ENCODE data around the gene SMIM38. TPM values are rescaled to one million over a fixed set of nuclear protein-coding genes. Genes with fewer than 3 reads are reported as not detected.

Gene SMIM38
- total and polyA plus RNA-seq, 2 donors (not counting 1 experiment from before 2014, with no cell fraction given), result 1.2 to 1.6 TPM

GRCh38 chr11:69201764-69202370 lies 46.1 kb downstream of the SMIM38 start:
- H2AFZ ChIP-seq (ENCODE audit: insufficient read depth, low read depth, low read length, poor library complexity, severe bottlenecking), result no peak overlapping the region
- no peaks in the 10 kb centered on the region for H3K9me3 ChIP-seq (ENCODE audit: control extremely low read depth in 1 of 3, control insufficient read depth in 2 of 3, insufficient read depth in 1 of 3, low read length in 2 of 3)
- H3K27me3 Mint-ChIP-seq, result no peaks in the 10 kb centered on the region
- intact Hi-C loops (cut with micrococcal nuclease), result no loop called here
- no peaks in the 10 kb centered on the region for H3K27me3 ChIP-seq (replicated peaks in 1 of 4; ENCODE audit: control extremely low read depth in 1 of 4, control insufficient read depth in 3 of 4, insufficient read depth in 4 of 4, low read length in 3 of 4)
- no peak overlapping the region for H3K4me2 ChIP-seq (replicated peaks; ENCODE audit: low read depth, low read length, poor library complexity, severe bottlenecking)
- 91% methylated on average over 7 of the region's 7 CpGs for WGBS (ENCODE audit: insufficient coverage)
- no peaks in the 10 kb centered on the region for H3K36me3 ChIP-seq (replicated peaks in 1 of 2; ENCODE audit: control extremely low read depth in 1 of 2, control insufficient read depth in 1 of 2, extremely low read depth in 1 of 2, insufficient read depth in 2 of 2, low read length in 1 of 2)
- ATAC-seq (ENCODE audit: low read depth) (no peak), DNase-seq (no peak)
- H4K20me1 ChIP-seq (ENCODE audit: control insufficient read depth, insufficient read depth, low read length, poor library complexity, severe bottlenecking), result no peaks in the 10 kb centered on the region
- H3K4me3 ChIP-seq (ENCODE audit: control extremely low read depth in 1 of 5, extremely low read depth in 1 of 5, insufficient read depth in 1 of 5, low read depth in 2 of 5, low read length in 4 of 5), result no peak overlapping the region
- TF ChIP-seq CTCF (IDR thresholded peaks at IDR 0.05) (no peak), EZH2 (IDR thresholded peaks at IDR 0.05; ENCODE audit: borderline replicate concordance, insufficient read depth, low read depth, low read length, poor library complexity, severe bottlenecking) (no peak)
- no peaks in the 10 kb centered on the region for H3K4me1 Mint-ChIP-seq
- POLR2A ChIA-PET, result no interaction called here
- H3K9ac ChIP-seq (ENCODE audit: low read length), result no peak overlapping the region
- no peaks in the 10 kb centered on the region for H3K79me2 ChIP-seq (ENCODE audit: control insufficient read depth, insufficient read depth, low read length)
- no peak overlapping the region for H3K4me3 Mint-ChIP-seq
- CTCF ChIA-PET, result no interaction called here
- H3K4me1 ChIP-seq (ENCODE audit: control insufficient read depth in 2 of 2, insufficient read depth in 2 of 2, low read length in 2 of 2), result no peaks in the 10 kb centered on the region
- no peak overlapping the region for H3K27ac Mint-ChIP-seq
- H3K27ac ChIP-seq (ENCODE audit: low read length in 2 of 2), result no peak overlapping the region
- no peaks in the 10 kb centered on the region for H3K9me3 Mint-ChIP-seq (ENCODE audit: insufficient read depth)

- Histone ChIP-seq H3K36me3 (replicated peaks in 1 of 2; ENCODE audit: control extremely low read depth in 1 of 2, control insufficient read depth in 1 of 2, extremely low read depth in 1 of 2, insufficient read depth in 2 of 2, low read length in 1 of 2) (no peaks in the 10 kb centered on the region), H3K79me2 (ENCODE audit: control insufficient read depth, insufficient read depth, low read length) (no peaks in the 10 kb centered on the region), H3K4me2 (replicated peaks; ENCODE audit: low read depth, low read length, poor library complexity, severe bottlenecking) (no peak overlapping the region), H2AFZ (ENCODE audit: insufficient read depth, low read depth, low read length, poor library complexity, severe bottlenecking) (no peak overlapping the region), H3K4me1 (ENCODE audit: control insufficient read depth in 2 of 2, insufficient read depth in 2 of 2, low read length in 2 of 2) (no peaks in the 10 kb centered on the region), H3K9ac (ENCODE audit: low read length) (no peak overlapping the region), H3K27ac (ENCODE audit: low read length in 2 of 2) (no peak overlapping the region), H4K20me1 (ENCODE audit: control insufficient read depth, insufficient read depth, low read length, poor library complexity, severe bottlenecking) (no peaks in the 10 kb centered on the region), H3K9me3 (ENCODE audit: control extremely low read depth in 1 of 3, control insufficient read depth in 2 of 3, insufficient read depth in 1 of 3, low read length in 2 of 3) (no peaks in the 10 kb centered on the region), H3K27me3 (replicated peaks in 1 of 4; ENCODE audit: control extremely low read depth in 1 of 4, control insufficient read depth in 3 of 4, insufficient read depth in 4 of 4, low read length in 3 of 4) (no peaks in the 10 kb centered on the region), H3K4me3 (ENCODE audit: control extremely low read depth in 1 of 5, extremely low read depth in 1 of 5, insufficient read depth in 1 of 5, low read depth in 2 of 5, low read length in 4 of 5) (no peak overlapping the region)
- DNase-seq (no peak), ATAC-seq (ENCODE audit: low read depth) (no peak)
- Mint-ChIP-seq H3K27ac (no peak overlapping the region), H3K4me3 (no peak overlapping the region), H3K9me3 (ENCODE audit: insufficient read depth) (no peaks in the 10 kb centered on the region), H3K4me1 (no peaks in the 10 kb centered on the region), H3K27me3 (no peaks in the 10 kb centered on the region)
- intact Hi-C loops (cut with micrococcal nuclease), result no loop called here
- ChIA-PET POLR2A (no interaction called here), CTCF (no interaction called here)
- 92% methylated on average over 25 of the region's 25 CpGs for WGBS (ENCODE audit: insufficient coverage)
- no peak for TF ChIP-seq CTCF (IDR thresholded peaks at IDR 0.05)
- no peak for TF ChIP-seq EZH2 (IDR thresholded peaks at IDR 0.05; ENCODE audit: borderline replicate concordance, insufficient read depth, low read depth, low read length, poor library complexity, severe bottlenecking)
These were observed 46.9 kb downstream of the SMIM38 start for GRCh38 chr11:69202511-69203221.

Data from B cell (primary cell).